Measurements from ENCODE around the gene TERT.
"Not testable (repeated sequence)": the region's sequence is repeated elsewhere in the genome, so short reads cannot be mapped to it uniquely, and the experiment has no call there.

- not testable (repeated sequence) for TF ChIP-seq POU5F1 (IDR thresholded peaks at IDR 0.05; ENCODE audit: low read depth, low read length); ATF3 (IDR thresholded peaks at IDR 0.05; ENCODE audit: insufficient read depth, low read depth, low read length); POLR2A (IDR thresholded peaks at IDR 0.05; ENCODE audit: control extremely low read depth in 1 of 2, low read depth in 2 of 2, low read length in 2 of 2); CTCF (IDR thresholded peaks at IDR 0.05; ENCODE audit: control extremely low read depth in 1 of 3, insufficient read depth in 1 of 3, low read depth in 1 of 3, low read length in 3 of 3); RAD21 (IDR thresholded peaks at IDR 0.05 in 1 of 2, conservative IDR thresholded peaks at IDR 0.05 in 1 of 2; ENCODE audit: low read depth in 2 of 2, low read length in 2 of 2); POLR2AphosphoS5 (IDR thresholded peaks at IDR 0.05; ENCODE audit: low read depth, low read length)
Measured at GRCh38 chr5:1282993-1283728, 11.7 kb downstream of the TERT start.
